Glutamatergic neuron (in vitro differentiated cells): ENCODE results near the gene CTSO. TPM values are rescaled to one million over a fixed set of nuclear protein-coding genes. Genes with fewer than 3 reads are reported as not detected.
"Not testable (repeated sequence)": the region's sequence is repeated elsewhere in the genome, so short reads cannot be mapped to it uniquely, and the experiment has no call there.

Experiments used
- DNase-seq: peaks from one replicate; pipeline ENCODE4 v3.0.0; 2022
- H3K27ac Mint-ChIP-seq: one replicate; pipeline ENCODE4 v1.8.0; 2020; ENCODE audit warnings: mild to moderate bottlenecking, mixed read lengths, inconsistent platforms; ENCODE audit not compliant: unreplicated experiment
- H3K27me3 Mint-ChIP-seq: one replicate; pipeline ENCODE4 v1.8.0; 2020; ENCODE audit warnings: mild to moderate bottlenecking, moderate library complexity, mixed read lengths, inconsistent platforms; ENCODE audit not compliant: unreplicated experiment
- H3K36me3 Mint-ChIP-seq: one replicate; pipeline ENCODE4 v1.8.0; 2020; ENCODE audit warnings: mild to moderate bottlenecking, mixed read lengths, inconsistent platforms; ENCODE audit not compliant: unreplicated experiment
- H3K4me1 Mint-ChIP-seq: one replicate; pipeline ENCODE4 v1.8.0; 2020; ENCODE audit warnings: mild to moderate bottlenecking, low read depth, mixed read lengths, inconsistent platforms; ENCODE audit not compliant: unreplicated experiment
- H3K4me3 Mint-ChIP-seq: one replicate; pipeline ENCODE4 v1.8.0; 2020; ENCODE audit warnings: mild to moderate bottlenecking, mixed read lengths, inconsistent platforms; ENCODE audit not compliant: unreplicated experiment
- H3K9me3 Mint-ChIP-seq: one replicate; pipeline ENCODE4 v1.8.0; 2020; ENCODE audit warnings: mild to moderate bottlenecking, moderate library complexity, mixed read lengths, inconsistent platforms; ENCODE audit not compliant: unreplicated experiment
- CTCF ChIP-seq: fragments of 200-600 bp; sonication (generic); IDR thresholded peaks from one replicate; pipeline ENCODE4 v1.5.0; 2021; ENCODE audit not compliant: partially characterized antibody, unreplicated experiment
- total RNA-seq: library from RNA; stranded (reverse); fragmentation: NEBNext Ultra II Directional; extraction: Animal tissue kit (Norgen Biotek cat#: 25700); gene quantifications from one replicate; pipeline ENCODE4 v1.2.1, GENCODE V29; 2021; ENCODE audit not compliant: unreplicated experiment

Gene CTSO
- total RNA-seq, 1 donor from 2014 or later = 2.2 TPM

- peaks cover 14% of the 10 kb centered on the region for H3K4me1 Mint-ChIP-seq
- DNase-seq = no peak
- H3K27ac Mint-ChIP-seq = no peak within 1 kb of the TSS
- no peak within 1 kb of the TSS for H3K4me3 Mint-ChIP-seq
- no peaks in the 10 kb centered on the region for H3K9me3 Mint-ChIP-seq
- no peaks in the 10 kb centered on the region for H3K27me3 Mint-ChIP-seq
- no peak for TF ChIP-seq CTCF
- no peaks in the 10 kb centered on the region for H3K36me3 Mint-ChIP-seq
These were observed 50.2 kb downstream of the CTSO start, which contains the start of gene TDO2 for GRCh38 chr4:155903453-155903852. TDO2 (plus strand) TSS chr4:155903696; CDS start chr4:155903759, 63 bp downstream.

GRCh38 chr4:155901013-155901412 is 52.7 kb downstream of the CTSO start:
- Mint-ChIP-seq H3K27ac (no peak overlapping the region), H3K9me3 (no peaks in the 10 kb centered on the region), H3K27me3 (no peaks in the 10 kb centered on the region), H3K4me3 (no peak overlapping the region), H3K4me1 (peaks cover 2% of the 10 kb centered on the region), H3K36me3 (peaks cover 6% of the 10 kb centered on the region)
- no peak for TF ChIP-seq CTCF
- no peak for DNase-seq

- peaks cover 6% of the 10 kb centered on the region for H3K36me3 Mint-ChIP-seq
- H3K27ac Mint-ChIP-seq = no peak overlapping the region
- no peaks in the 10 kb centered on the region for H3K4me1 Mint-ChIP-seq
- no peaks in the 10 kb centered on the region for H3K9me3 Mint-ChIP-seq
- TF ChIP-seq CTCF = no peak
- H3K27me3 Mint-ChIP-seq = peaks cover 1% of the 10 kb centered on the region
- no peak for DNase-seq
- no peak overlapping the region for H3K4me3 Mint-ChIP-seq
These were observed 53.3 kb downstream of the CTSO start for GRCh38 chr4:155900381-155900780.

- Mint-ChIP-seq H3K27me3 (peaks cover 2% of the 10 kb centered on the region), H3K4me3 (no peak overlapping the region), H3K36me3 (peaks cover 6% of the 10 kb centered on the region), H3K9me3 (no peaks in the 10 kb centered on the region), H3K4me1 (no peaks in the 10 kb centered on the region), H3K27ac (no peak overlapping the region)
- TF ChIP-seq CTCF = no peak
- no peak for DNase-seq
These were observed 53.8 kb downstream of the CTSO start for GRCh38 chr4:155899891-155900290.

- H3K4me3 Mint-ChIP-seq, H3K9me3 Mint-ChIP-seq, DNase-seq, H3K4me1 Mint-ChIP-seq, H3K27ac Mint-ChIP-seq, H3K27me3 Mint-ChIP-seq, H3K36me3 Mint-ChIP-seq: not testable (repeated sequence)
These were observed 55.3 kb downstream of the CTSO start for GRCh38 chr4:155898371-155898770.

- Mint-ChIP-seq H3K27me3 (peaks cover 2% of the 10 kb centered on the region), H3K36me3 (peaks cover 10% of the 10 kb centered on the region), H3K9me3 (no peaks in the 10 kb centered on the region), H3K4me1 (no peaks in the 10 kb centered on the region), H3K4me3 (no peak overlapping the region), H3K27ac (no peak overlapping the region)
- TF ChIP-seq CTCF = no peak
- DNase-seq = no peak
These were observed 62.6 kb downstream of the CTSO start for GRCh38 chr4:155891058-155891457.
